SH-SY5Y (cell line): ENCODE measurements around the gene PTPRM.

Source experiments
- GATA2 ChIP-seq: IDR thresholded peaks from 2 replicates; pipeline ENCODE4 v1.6.1; 2011; ENCODE audit warnings: mild to moderate bottlenecking, low read depth, low read length
- GATA3 ChIP-seq: IDR thresholded peaks from 2 replicates; pipeline ENCODE4 v1.6.1; 2011; ENCODE audit warnings: low read depth, mild to moderate bottlenecking, low read length, moderate library complexity

DNA sequence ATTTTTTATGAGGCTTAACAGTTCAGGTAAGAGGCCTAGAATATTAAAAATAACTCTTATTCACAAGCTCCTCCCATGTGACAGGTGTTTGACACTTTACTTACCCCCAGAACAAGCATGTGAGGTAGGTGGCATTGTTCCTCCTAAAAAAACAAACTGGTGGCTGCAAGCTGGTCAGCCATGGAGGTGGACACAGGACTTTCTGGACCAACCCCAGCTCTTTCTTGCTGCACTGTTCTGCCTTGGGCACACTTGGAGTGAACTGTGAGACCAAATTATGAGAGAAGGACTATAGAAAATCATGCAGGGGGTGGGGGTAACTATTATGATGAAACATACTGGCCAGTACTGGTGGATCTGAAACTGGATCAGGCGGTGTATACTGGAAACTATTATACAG lies 56.6 kb downstream of the PTPRM start:
- TF ChIP-seq GATA2 (no peak), GATA3 (no peak)
